ENCODE results near the gene SPOCK1.

DNA sequence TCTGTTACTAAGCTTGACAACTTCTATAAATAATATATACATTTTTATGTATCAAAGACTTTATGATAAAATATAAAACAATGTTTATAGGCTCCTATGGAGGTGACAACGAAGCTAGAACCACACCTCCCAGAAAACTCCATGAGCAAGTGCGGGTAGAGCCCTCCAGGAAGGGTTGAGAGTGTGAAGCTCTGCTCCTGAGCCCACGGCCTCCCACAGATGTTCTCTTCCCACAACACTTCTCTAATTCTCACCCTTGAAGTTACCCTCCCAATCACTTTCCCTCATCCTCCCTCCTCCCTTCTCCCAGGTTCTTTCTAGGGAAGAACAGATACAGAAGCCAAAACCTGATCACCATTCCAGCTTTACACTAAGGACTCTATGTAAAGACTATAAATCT lies 427.6 kb downstream of the SPOCK1 start:
- TF ChIP-seq, protein P1, sequence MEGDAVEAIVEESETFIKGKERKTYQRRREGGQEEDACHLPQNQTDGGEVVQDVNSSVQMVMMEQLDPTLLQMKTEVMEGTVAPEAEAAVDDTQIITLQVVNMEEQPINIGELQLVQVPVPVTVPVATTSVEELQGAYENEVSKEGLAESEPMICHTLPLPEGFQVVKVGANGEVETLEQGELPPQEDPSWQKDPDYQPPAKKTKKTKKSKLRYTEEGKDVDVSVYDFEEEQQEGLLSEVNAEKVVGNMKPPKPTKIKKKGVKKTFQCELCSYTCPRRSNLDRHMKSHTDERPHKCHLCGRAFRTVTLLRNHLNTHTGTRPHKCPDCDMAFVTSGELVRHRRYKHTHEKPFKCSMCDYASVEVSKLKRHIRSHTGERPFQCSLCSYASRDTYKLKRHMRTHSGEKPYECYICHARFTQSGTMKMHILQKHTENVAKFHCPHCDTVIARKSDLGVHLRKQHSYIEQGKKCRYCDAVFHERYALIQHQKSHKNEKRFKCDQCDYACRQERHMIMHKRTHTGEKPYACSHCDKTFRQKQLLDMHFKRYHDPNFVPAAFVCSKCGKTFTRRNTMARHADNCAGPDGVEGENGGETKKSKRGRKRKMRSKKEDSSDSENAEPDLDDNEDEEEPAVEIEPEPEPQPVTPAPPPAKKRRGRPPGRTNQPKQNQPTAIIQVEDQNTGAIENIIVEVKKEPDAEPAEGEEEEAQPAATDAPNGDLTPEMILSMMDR (conservative IDR thresholded peaks at IDR 0.05 in 1 of 2, IDR thresholded peaks at IDR 0.05 in 1 of 2; ENCODE audit: extremely low read depth in 1 of 2, insufficient read depth in 1 of 2, low read depth in 1 of 2, low read length in 2 of 2) = no peak
- TF ChIP-seq EZH2 (IDR thresholded peaks at IDR 0.05; ENCODE audit: borderline replicate concordance, low read length) = no peak
